KMS-11 (cell line): ENCODE results near the gene FAM3B.

Experiments
- H2AFZ ChIP-seq: fragments of 200-600 bp; sonication (generic); 2 replicates; pipeline ENCODE4 v1.6.1; 2016; ENCODE audit warnings: antibody characterized with exemption, mixed run types, low read depth
- H3K27ac ChIP-seq: fragments of 200-600 bp; sonication (generic); 2 replicates; pipeline ENCODE4 v1.6.1; 2016; ENCODE audit warnings: mild to moderate bottlenecking, mixed run types
- H3K27me3 ChIP-seq: fragments of 200-600 bp; sonication (generic); 2 replicates; pipeline ENCODE4 v1.6.1; 2017; ENCODE audit warnings: mild to moderate bottlenecking, low read depth, mixed run types, moderate library complexity; ENCODE audit not compliant: insufficient read depth
- H3K36me3 ChIP-seq: fragments of 200-600 bp; sonication (generic); 2 replicates; pipeline ENCODE4 v1.6.1; 2017; ENCODE audit warnings: mild to moderate bottlenecking, mixed run types; ENCODE audit not compliant: insufficient read depth
- H3K4me1 ChIP-seq: fragments of 200-600 bp; sonication (generic); 2 replicates; pipeline ENCODE4 v1.6.1; 2016; ENCODE audit warnings: mild to moderate bottlenecking, low read depth, mixed run types; ENCODE audit not compliant: poor library complexity, severe bottlenecking
- H3K4me2 ChIP-seq: fragments of 200-600 bp; sonication (generic); 2 replicates; pipeline ENCODE4 v1.7.0; 2016; ENCODE audit warnings: mild to moderate bottlenecking, mixed run types
- H3K4me3 ChIP-seq: fragments of 200-600 bp; sonication (generic); IDR thresholded peaks from 2 replicates; pipeline ENCODE4 v1.6.1; 2017; ENCODE audit warnings: low read depth, low read length, mixed read lengths; ENCODE audit not compliant: insufficient read depth
- H3K79me2 ChIP-seq: fragments of 200-600 bp; sonication (generic); 2 replicates; pipeline ENCODE4 v1.6.1; 2016; ENCODE audit warnings: low read depth, mixed run types; ENCODE audit not compliant: insufficient read depth
- H3K9ac ChIP-seq: fragments of 200-600 bp; sonication (generic); 2 replicates; pipeline ENCODE4 v1.6.1; 2016; ENCODE audit warnings: mild to moderate bottlenecking, mixed run types
- H4K20me1 ChIP-seq: fragments of 200-600 bp; sonication (generic); 2 replicates; pipeline ENCODE4 v1.6.1; 2016; ENCODE audit warnings: mild to moderate bottlenecking, mixed run types; ENCODE audit not compliant: insufficient read depth
- CTCF ChIP-seq: fragments of 200-600 bp; sonication (generic); conservative IDR thresholded peaks from 2 replicates; pipeline ENCODE4 v1.6.1; 2017; ENCODE audit warnings: low read depth, mild to moderate bottlenecking, antibody characterized with exemption, low read length, moderate library complexity, mixed read lengths

FAM3B gene

GRCh38 chr21:41405321-41405720 is 88.7 kb downstream of the FAM3B start:
- no peaks in the 10 kb centered on the region for H3K4me1 ChIP-seq
- H4K20me1 ChIP-seq, result no peaks in the 10 kb centered on the region
- H3K9ac ChIP-seq, result no peak overlapping the region
- no peaks in the 10 kb centered on the region for H3K79me2 ChIP-seq
- TF ChIP-seq CTCF, result no peak
- H2AFZ ChIP-seq, result no peak overlapping the region
- no peaks in the 10 kb centered on the region for H3K36me3 ChIP-seq
- H3K4me3 ChIP-seq, result no peak overlapping the region
- no peak overlapping the region for H3K4me2 ChIP-seq
- no peak overlapping the region for H3K27ac ChIP-seq
- H3K27me3 ChIP-seq, result no peaks in the 10 kb centered on the region

GRCh38 chr21:41406340-41406739 is 89.7 kb downstream of the FAM3B start:
- H4K20me1 ChIP-seq, result no peaks in the 10 kb centered on the region
- no peak overlapping the region for H3K27ac ChIP-seq
- H3K9ac ChIP-seq, result no peak overlapping the region
- no peak for TF ChIP-seq CTCF
- H3K4me2 ChIP-seq, result no peak overlapping the region
- no peaks in the 10 kb centered on the region for H3K36me3 ChIP-seq
- no peaks in the 10 kb centered on the region for H3K4me1 ChIP-seq
- no peak overlapping the region for H2AFZ ChIP-seq
- H3K4me3 ChIP-seq, result no peak overlapping the region
- no peaks in the 10 kb centered on the region for H3K27me3 ChIP-seq
- H3K79me2 ChIP-seq, result no peaks in the 10 kb centered on the region
